Activated CD4-positive, alpha-beta T cell treated with anti-CD3 and anti-CD28 coated beads, Interleukin-2, amount 10 ng/mL, durations not matched to agents 24 days and 14 days (primary cell): ENCODE measurements around the gene TMPRSS12. TPM values are rescaled to one million over a fixed set of nuclear protein-coding genes. Genes with fewer than 3 reads are reported as not detected.
"Not testable (repeated sequence)": the region's sequence is repeated elsewhere in the genome, so short reads cannot be mapped to it uniquely, and the experiment has no call there.

Source experiments
- DNase-seq: peaks from one replicate; pipeline ENCODE4 v3.0.0; 2022
- H3K27ac Mint-ChIP-seq: one replicate; pipeline ENCODE4 v1.8.0; 2022; ENCODE audit warnings: mild to moderate bottlenecking, mixed read lengths
- H3K27me3 Mint-ChIP-seq: one replicate; pipeline ENCODE4 v1.8.0; 2022; ENCODE audit warnings: mixed read lengths
- H3K36me3 Mint-ChIP-seq: one replicate; pipeline ENCODE4 v1.8.0; 2022; ENCODE audit warnings: low read depth, mild to moderate bottlenecking, mixed read lengths
- H3K4me1 Mint-ChIP-seq: one replicate; pipeline ENCODE4 v1.8.0; 2021; ENCODE audit warnings: mixed read lengths
- H3K4me3 Mint-ChIP-seq: one replicate; pipeline ENCODE4 v1.8.0; 2022; ENCODE audit warnings: mild to moderate bottlenecking, moderate library complexity, mixed read lengths
- H3K9me3 Mint-ChIP-seq: one replicate; pipeline ENCODE4 v1.8.0; 2021; ENCODE audit warnings: mixed read lengths
- intact Hi-C: fragments of 100-400 bp; cut with micrococcal nuclease; formaldehyde crosslinking; loops from one replicate; pipeline ENCODE4 v1.15.1; 2023
- total RNA-seq: library from RNA; stranded (reverse); gene quantifications from 2 replicates; pipeline ENCODE4 v1.2.3, GENCODE V29; 2022

TMPRSS12 gene
- total RNA-seq, 1 donor from 2014 or later: not detected

DNA sequence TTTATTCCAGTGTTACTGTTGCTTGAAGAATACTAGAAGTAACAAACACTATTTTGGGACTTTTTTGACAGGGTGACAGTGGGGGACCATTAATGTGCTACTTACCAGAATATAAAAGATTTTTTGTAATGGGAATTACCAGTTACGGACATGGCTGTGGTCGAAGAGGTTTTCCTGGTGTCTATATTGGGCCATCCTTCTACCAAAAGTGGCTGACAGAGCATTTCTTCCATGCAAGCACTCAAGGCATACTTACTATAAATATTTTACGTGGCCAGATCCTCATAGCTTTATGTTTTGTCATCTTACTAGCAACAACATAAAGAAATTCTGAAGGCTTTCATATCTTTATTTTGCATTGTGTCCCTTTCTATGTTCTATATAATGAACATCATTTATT lies 44.5 kb downstream of the TMPRSS12 start:
- no peaks in the 10 kb centered on the region for H3K9me3 Mint-ChIP-seq
- DNase-seq: no peak
- H3K4me3 Mint-ChIP-seq: no peak overlapping the region
- intact Hi-C loops: no loop called here
- no peak overlapping the region for H3K27ac Mint-ChIP-seq
- H3K27me3 Mint-ChIP-seq: peaks cover 2% of the 10 kb centered on the region
- H3K4me1 Mint-ChIP-seq: no peaks in the 10 kb centered on the region
- H3K36me3 Mint-ChIP-seq: no peaks in the 10 kb centered on the region

DNA sequence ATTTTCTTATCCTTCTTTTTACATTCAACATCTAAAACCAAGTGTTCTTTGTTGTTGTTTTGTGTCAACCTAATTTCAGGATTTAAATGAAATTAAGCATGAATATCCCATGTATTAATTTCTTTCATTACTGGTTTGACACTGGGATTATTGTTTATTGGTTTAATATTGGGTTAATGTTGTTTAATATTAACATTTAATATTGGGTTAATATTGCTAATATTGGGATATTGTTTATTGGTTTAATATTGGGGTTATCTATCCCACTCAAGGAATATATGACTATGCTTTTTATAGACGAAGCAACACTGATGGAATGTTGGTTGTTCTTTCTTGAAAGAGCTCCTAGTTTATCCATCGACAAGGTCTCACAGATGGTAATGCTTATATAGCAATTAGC lies 45.9 kb downstream of the TMPRSS12 start:
- H3K27me3 Mint-ChIP-seq: peaks cover 2% of the 10 kb centered on the region
- no peak overlapping the region for H3K4me3 Mint-ChIP-seq
- H3K36me3 Mint-ChIP-seq: no peaks in the 10 kb centered on the region
- no peaks in the 10 kb centered on the region for H3K4me1 Mint-ChIP-seq
- no peak overlapping the region for H3K27ac Mint-ChIP-seq
- H3K9me3 Mint-ChIP-seq: no peaks in the 10 kb centered on the region
- DNase-seq: no peak
- intact Hi-C loops: no loop called here

DNA sequence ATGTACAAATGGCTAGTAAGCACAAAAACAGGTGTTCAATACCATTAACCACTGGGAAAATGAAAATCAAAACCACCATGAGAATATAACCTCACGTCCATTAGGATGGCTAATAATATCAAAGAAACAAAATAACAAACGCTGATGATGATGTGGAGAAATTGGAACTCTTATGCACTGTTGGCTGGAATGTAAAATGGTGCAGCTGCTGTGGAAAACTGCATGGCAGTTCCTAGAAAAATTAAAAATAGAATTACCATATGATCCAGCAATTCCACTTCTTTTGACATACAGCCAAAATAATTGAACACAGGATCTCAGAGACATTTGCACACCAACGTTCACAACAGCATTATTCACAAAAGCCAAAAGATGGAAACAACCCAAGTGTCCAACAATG lies 51.5 kb downstream of the TMPRSS12 start:
- intact Hi-C loops: no loop called here
- Mint-ChIP-seq H3K27me3 (peaks cover 3% of the 10 kb centered on the region), H3K4me3 (no peak overlapping the region), H3K4me1 (no peaks in the 10 kb centered on the region), H3K36me3 (no peaks in the 10 kb centered on the region), H3K9me3 (no peaks in the 10 kb centered on the region), H3K27ac (no peak overlapping the region)
- DNase-seq: no peak

DNA sequence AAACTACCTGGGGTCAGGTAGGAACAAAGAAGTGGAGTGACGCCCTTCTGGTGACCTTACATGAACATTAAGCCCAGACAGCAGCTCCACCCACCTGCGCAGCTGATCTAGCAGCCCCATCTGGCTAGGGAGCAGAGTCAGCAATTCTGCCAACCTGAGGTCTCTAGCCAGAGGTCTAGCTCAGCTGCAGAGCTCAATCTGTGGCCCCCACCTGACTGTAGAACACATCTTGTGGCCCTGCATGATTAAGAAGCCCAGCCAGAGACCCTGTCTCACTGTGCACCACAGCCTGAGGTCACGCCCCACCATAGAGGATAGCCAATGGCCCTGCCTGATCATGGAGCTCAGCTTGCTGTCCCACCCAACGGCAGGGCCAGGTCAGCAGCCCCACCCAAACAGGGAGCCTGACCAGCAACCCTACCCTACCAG lies 59.0 kb downstream of the TMPRSS12 start:
- peak; percentile 45 for DNase-seq
- H3K36me3 Mint-ChIP-seq: peaks cover 1% of the 10 kb centered on the region
- peaks cover 2% of the 10 kb centered on the region for H3K27me3 Mint-ChIP-seq
- H3K27ac Mint-ChIP-seq: no peak overlapping the region
- H3K4me3 Mint-ChIP-seq: no peak overlapping the region
- intact Hi-C loops: loop anchor here (10.0 kb wide), 1 partner anchor 47 kb away; no protein-coding TSS in a partner anchor
- no peaks in the 10 kb centered on the region for H3K4me1 Mint-ChIP-seq
- no peaks in the 10 kb centered on the region for H3K9me3 Mint-ChIP-seq

DNA sequence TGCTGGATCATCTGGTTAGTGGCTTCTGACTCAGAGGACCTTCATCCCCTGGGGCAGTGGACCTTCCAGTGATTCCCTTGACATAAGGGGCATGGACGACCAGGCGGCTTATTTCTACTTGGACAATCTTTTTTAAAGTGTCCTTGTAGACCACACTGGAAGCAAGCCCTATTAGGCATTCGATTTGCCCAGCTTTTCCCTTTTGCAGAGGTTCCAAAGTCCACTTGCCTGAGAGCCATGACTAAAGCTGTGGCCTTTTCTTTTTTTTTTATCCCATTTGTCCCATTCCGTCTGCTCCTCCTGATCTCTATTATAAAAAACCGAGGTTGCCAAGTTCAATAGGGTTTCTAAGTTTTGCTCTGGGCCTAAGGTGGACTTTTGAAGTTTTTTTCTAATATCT lies 65.8 kb downstream of the TMPRSS12 start:
- H3K4me3 Mint-ChIP-seq, H3K9me3 Mint-ChIP-seq, DNase-seq, H3K36me3 Mint-ChIP-seq, H3K27ac Mint-ChIP-seq, H3K4me1 Mint-ChIP-seq, H3K27me3 Mint-ChIP-seq: not testable (repeated sequence)
- intact Hi-C loops: loop anchor here (10.0 kb wide), 1 partner anchor 54 kb away; no protein-coding TSS in a partner anchor

DNA sequence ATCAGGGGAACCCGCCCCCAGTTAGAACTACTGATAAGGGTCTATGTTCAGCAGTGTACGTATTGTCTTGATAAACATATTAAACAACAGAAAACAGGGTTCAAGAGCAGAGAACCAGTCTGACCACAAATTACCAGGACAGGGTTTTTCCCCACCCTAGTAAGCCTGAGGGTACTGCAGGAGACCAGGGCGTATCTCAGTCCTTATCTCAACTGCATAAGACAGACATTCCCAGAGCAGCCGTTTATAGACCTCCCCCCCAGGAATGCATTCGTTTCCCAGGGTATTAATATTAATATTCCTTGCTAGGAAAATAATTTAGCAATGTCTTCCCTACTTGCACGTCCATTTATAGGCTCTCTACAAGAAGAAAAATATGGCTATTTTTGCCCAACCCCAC lies 69.6 kb downstream of the TMPRSS12 start:
- H3K27me3 Mint-ChIP-seq, intact Hi-C loops, H3K27ac Mint-ChIP-seq, H3K36me3 Mint-ChIP-seq, DNase-seq, H3K4me1 Mint-ChIP-seq, H3K4me3 Mint-ChIP-seq: not testable (repeated sequence)
- peaks cover 18% of the 10 kb centered on the region for H3K9me3 Mint-ChIP-seq

DNA sequence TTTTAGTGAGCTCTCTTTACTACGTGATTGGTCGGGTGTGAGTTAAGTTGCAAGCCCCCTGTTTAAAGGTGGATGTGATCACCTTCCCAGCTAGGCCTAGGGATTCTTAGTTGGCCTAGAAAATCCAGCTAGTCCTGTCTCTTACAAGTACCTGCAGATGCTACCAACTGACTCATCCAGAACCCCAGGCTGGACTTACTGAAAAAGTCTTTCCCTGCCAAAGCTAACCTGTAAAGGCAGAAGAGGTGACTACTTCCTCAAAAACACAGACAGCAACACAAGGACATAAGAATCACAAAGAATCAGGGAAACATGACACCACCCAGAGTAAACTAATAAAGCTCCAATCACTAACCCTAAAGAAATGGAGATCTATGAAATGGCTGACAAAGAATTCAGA lies 70.5 kb downstream of the TMPRSS12 start:
- intact Hi-C loops: no loop called here
- peaks cover under 1% of the 10 kb centered on the region for H3K4me1 Mint-ChIP-seq
- no peak overlapping the region for H3K4me3 Mint-ChIP-seq
- H3K27me3 Mint-ChIP-seq: peaks cover 4% of the 10 kb centered on the region
- DNase-seq: no peak
- H3K9me3 Mint-ChIP-seq: peaks cover 27% of the 10 kb centered on the region
- H3K36me3 Mint-ChIP-seq: peaks cover 4% of the 10 kb centered on the region
- no peak overlapping the region for H3K27ac Mint-ChIP-seq

DNA sequence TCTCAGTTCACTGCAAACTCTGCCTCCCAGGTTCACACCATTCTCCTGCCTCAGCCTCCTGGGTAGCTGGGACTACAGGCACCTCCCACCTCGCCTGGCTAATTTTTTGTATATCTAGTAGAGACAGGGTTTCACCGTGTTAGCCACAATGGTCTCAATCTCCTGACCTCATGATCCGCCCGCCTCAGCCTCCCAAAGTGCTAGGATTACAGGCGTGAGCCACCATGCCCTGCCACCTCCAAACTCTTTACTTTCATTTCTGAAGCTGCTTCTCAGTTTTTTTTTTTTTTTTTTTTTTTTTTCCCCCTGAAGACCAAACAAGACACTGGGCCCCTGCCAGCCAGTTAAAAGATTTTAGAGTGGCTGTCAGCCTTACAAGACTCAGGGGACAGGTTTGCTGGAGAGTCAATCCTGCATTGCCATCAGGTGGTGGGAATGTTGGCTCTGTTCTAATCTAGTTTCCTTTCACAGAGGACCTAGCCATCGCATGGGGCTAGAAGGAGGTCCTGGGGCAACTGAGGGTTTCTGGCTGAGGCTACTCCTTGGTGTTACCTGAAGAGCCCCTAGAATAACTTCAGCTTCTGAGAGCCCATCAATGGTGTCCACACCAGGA lies 72.3 kb downstream of the TMPRSS12 start:
- no peak for DNase-seq
- H3K27me3 Mint-ChIP-seq: peaks cover 4% of the 10 kb centered on the region
- no peak overlapping the region for H3K27ac Mint-ChIP-seq
- peaks cover 34% of the 10 kb centered on the region for H3K9me3 Mint-ChIP-seq
- peaks cover 8% of the 10 kb centered on the region for H3K4me1 Mint-ChIP-seq
- H3K4me3 Mint-ChIP-seq: no peak overlapping the region
- intact Hi-C loops: no loop called here
- H3K36me3 Mint-ChIP-seq: peaks cover 4% of the 10 kb centered on the region

DNA sequence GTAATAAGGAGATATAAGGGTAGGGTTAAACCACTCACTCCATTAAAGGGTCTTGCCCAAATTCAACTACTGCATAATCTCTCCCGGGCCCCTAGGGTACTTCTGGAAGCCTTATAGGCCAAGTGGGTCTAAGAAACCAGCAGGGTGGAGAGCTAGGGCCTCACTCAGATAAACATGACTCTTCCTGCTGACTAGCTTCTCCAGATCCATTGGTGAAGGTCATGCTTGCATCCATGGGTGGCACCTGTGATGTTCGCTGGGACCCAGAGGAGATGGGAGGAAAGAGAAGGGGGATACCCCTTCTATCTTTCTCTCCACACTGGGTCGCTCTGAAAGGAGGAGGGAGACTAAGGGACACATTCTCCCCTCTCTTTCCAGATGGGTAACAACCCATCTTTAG lies 73.6 kb downstream of the TMPRSS12 start:
- intact Hi-C loops: no loop called here
- Mint-ChIP-seq H3K27me3 (peaks cover 2% of the 10 kb centered on the region), H3K4me1 (peaks cover 8% of the 10 kb centered on the region), H3K9me3 (peaks cover 30% of the 10 kb centered on the region), H3K4me3 (no peak overlapping the region), H3K27ac (no peak overlapping the region), H3K36me3 (peaks cover 4% of the 10 kb centered on the region)
- no peak for DNase-seq

DNA sequence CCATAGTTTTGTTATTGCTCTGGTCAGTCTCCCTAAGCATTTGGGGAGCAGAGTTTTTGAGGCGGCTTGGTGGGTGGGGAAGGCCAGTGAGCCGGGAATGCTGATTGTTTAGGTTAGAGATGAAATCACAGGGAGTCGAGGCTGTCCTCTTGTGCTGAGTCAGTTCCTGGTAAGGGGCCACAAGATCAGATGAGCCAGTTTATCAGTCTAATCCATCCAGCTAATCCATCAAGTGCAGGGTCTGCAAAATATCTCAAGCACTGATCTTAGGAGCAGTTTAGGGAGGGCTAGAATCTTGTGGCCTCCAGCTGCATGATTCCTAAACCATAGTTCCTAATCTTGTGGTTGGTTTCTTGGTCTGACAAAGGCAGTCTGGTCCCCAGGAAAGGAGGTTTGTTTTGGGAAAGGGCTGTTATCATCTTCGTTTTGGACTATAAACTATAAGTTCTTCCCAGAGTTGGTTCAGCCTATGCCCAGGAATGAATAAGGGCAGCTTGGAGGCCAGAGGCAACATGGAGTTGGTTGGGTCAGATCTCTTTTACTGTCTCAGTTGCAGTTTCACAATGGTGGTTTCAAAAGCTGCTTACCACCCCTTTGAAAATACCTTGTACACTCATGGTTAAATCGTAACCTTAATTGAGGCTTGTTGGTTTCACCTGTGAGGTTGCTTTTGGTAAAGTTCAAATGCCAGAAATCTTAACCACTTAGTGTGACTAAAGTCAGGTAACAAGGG lies 76.0 kb downstream of the TMPRSS12 start:
- DNase-seq: no peak
- Mint-ChIP-seq H3K27ac (no peak overlapping the region), H3K36me3 (no peaks in the 10 kb centered on the region), H3K27me3 (no peaks in the 10 kb centered on the region), H3K4me1 (peaks cover 13% of the 10 kb centered on the region), H3K4me3 (no peak overlapping the region), H3K9me3 (peaks cover 22% of the 10 kb centered on the region)
- intact Hi-C loops: no loop called here

DNA sequence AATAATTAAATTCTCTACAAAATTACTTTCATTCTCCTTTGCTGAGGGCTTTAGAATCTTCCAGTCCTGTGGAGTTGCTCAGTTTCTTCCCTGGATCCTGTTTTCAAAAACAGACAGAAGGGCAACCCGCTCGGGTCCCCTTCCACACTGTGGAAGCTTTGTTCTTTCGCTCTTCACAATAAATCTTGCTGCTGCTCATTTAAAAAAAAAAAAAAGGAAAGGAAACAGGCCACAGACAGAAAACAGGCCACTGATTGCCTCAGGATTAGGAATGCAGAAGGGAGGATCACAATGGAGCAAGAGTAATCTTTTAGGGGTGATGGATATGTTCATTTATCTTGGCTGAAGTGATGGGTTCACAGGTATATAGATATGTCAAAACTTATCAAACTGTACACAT lies 80.1 kb downstream of the TMPRSS12 start:
- Mint-ChIP-seq H3K9me3 (peaks cover 11% of the 10 kb centered on the region), H3K4me3 (no peak overlapping the region), H3K27me3 (no peaks in the 10 kb centered on the region), H3K4me1 (peaks cover 25% of the 10 kb centered on the region), H3K36me3 (no peaks in the 10 kb centered on the region), H3K27ac (no peak overlapping the region)
- no peak for DNase-seq
- intact Hi-C loops: no loop called here

DNA sequence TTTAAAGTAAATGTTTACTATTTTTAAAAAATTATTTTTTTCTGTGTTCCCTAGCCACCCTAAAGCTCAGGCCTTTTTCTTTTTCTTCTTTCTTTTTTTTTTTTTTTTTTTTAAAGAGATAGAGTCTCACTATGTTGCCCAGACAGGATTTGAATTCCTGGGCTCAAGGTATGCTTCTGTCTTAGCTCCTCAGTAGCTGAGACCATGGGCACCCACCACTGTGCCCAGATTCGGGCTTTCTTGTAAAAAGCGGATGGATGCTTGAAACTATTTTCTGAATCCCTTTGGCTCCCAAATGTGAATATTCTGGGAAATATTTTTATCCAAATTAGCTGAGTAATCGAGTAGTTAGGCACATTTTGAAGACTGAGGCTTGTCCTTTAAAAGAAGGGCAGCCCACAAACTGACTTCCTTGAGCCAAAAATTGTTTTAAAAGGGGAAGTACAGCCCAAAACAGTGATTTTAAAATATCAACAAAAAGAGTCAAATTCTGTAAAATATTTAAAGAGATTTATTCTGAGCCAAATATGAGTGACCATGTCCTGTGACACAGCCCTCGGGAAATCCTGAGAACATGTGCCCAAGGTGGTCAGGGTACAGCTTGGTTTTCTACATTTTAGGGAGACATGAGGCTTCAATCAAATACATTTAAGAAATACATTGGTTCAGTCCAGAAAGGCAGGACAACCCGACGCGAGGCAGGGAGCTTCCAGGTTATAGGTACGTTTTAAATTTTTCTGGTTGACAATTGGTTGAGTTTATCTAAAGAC lies 80.8 kb downstream of the TMPRSS12 start:
- Mint-ChIP-seq H3K9me3 (peaks cover 4% of the 10 kb centered on the region), H3K4me3 (peak overlapping the region; percentile 64), H3K36me3 (no peaks in the 10 kb centered on the region), H3K27ac (peak overlapping the region; percentile 74), H3K27me3 (no peaks in the 10 kb centered on the region), H3K4me1 (peaks cover 21% of the 10 kb centered on the region)
- intact Hi-C loops: no loop called here
- no peak for DNase-seq

DNA sequence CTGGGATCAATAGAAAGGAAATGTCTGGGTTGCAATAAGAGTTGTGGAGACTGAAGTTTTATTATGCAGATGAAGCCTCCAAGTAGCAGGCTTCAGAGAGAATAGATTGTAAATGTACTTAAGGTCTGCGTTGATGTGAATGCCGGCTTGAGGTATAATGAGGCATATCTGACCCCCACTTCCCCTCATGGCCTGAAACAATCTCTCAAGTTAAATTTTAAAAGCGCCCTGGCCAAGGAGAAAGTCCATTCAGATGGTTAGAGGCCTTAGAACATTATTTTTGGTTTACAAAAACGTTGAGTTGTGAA lies 81.4 kb downstream of the TMPRSS12 start:
- no peaks in the 10 kb centered on the region for H3K36me3 Mint-ChIP-seq
- peak overlapping the region; percentile 64 for H3K4me3 Mint-ChIP-seq
- no peaks in the 10 kb centered on the region for H3K27me3 Mint-ChIP-seq
- H3K4me1 Mint-ChIP-seq: peaks cover 17% of the 10 kb centered on the region
- intact Hi-C loops: no loop called here
- H3K9me3 Mint-ChIP-seq: no peaks in the 10 kb centered on the region
- DNase-seq: no peak
- H3K27ac Mint-ChIP-seq: peak overlapping the region; percentile 74
